ENCODE data around the gene CTNND2.
"Not testable (repeated sequence)": the region's sequence is repeated elsewhere in the genome, so short reads cannot be mapped to it uniquely, and the experiment has no call there.

CTNND2 gene

GRCh38 chr5:11065723-11066122 is 838.5 kb downstream of the CTNND2 start:
- H3K9me3 ChIP-seq (ENCODE audit: control insufficient read depth in 1 of 2, low read length in 2 of 2), result not testable (repeated sequence)

DNA sequence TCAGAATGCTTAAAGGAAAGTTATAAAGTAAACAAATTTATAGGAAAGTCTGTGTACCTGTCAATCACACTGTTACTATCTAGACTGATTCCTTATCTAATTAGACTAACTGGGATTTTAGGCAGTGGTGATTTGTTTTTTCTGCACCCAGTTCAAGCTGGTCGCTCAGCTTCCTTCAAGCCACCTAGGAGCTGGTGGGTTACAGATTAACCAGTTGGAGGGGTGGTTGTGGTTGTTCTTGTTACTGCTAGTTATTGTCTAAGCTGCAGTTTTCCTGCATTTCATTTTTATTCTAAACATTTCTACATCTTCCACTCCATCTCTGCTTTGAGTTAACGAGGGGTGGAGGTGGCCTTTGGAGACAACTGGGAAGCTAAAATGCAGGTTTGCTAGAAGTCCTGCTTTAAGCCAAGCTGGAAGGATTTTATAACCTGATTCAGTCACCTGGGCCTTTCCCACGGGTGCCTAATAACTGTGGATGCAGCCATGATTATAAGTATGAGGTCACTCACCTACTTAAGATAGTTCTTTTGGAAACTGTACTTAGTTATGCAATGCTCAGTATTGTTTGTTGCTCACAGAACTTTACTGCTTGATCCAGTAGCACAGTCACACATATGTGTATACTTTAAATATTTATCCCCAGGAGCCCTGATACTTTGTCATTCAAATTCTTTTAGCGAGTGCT is 839.3 kb downstream of the CTNND2 start:
- Histone ChIP-seq H3K27ac (ENCODE audit: low read length) (no peak overlapping the region), H3K9me3 (ENCODE audit: control insufficient read depth in 1 of 2, low read length in 2 of 2) (no peaks in the 10 kb centered on the region), H3K27me3 (ENCODE audit: low read depth, low read length) (no peaks in the 10 kb centered on the region), H3K4me3 (ENCODE audit: low read depth in 1 of 2, low read length in 2 of 2) (no peak overlapping the region), H3K4me1 (ENCODE audit: control insufficient read depth in 1 of 2, insufficient read depth in 2 of 2, low read length in 2 of 2) (no peaks in the 10 kb centered on the region), H3K36me3 (ENCODE audit: control insufficient read depth in 1 of 2, insufficient read depth in 2 of 2, low read length in 2 of 2) (no peaks in the 10 kb centered on the region)

More at GRCh38 chr5:11065723-11066122, 838.5 kb downstream of the CTNND2 start:
- not testable (repeated sequence) for H3K36me3 ChIP-seq (ENCODE audit: control insufficient read depth in 1 of 2, insufficient read depth in 2 of 2, low read length in 2 of 2); H3K27ac ChIP-seq (ENCODE audit: low read length); H3K4me3 ChIP-seq (ENCODE audit: low read depth in 1 of 2, low read length in 2 of 2); H3K27me3 ChIP-seq (ENCODE audit: low read depth, low read length); H3K4me1 ChIP-seq (ENCODE audit: control insufficient read depth in 1 of 2, insufficient read depth in 2 of 2, low read length in 2 of 2)

DNA sequence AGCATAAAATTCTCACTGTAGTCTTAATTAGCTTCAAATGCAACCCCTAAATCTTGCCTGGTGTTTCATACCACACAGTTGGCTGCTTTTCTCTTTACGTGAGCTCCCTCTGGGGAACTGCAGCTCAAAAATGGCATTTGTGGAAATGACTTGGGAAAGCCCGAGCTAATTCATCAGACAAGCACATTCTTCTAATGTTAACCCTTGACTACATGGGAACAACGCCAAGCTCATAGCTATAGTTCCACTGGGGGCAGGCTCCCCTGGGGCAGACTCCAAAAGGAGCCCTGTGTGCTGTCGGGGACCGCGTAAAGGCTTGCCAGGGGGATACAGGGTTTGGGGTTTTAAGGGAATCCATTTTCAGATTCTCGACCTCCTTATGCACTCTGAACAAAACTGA is 841.8 kb downstream of the CTNND2 start:
- H3K4me3 ChIP-seq (ENCODE audit: low read depth in 1 of 2, low read length in 2 of 2), result no peak overlapping the region
- H3K36me3 ChIP-seq (ENCODE audit: control insufficient read depth in 1 of 2, insufficient read depth in 2 of 2, low read length in 2 of 2), result no peaks in the 10 kb centered on the region
- no peaks in the 10 kb centered on the region for H3K9me3 ChIP-seq (ENCODE audit: control insufficient read depth in 1 of 2, low read length in 2 of 2)
- no peak overlapping the region for H3K27ac ChIP-seq (ENCODE audit: low read length)
- no peaks in the 10 kb centered on the region for H3K4me1 ChIP-seq (ENCODE audit: control insufficient read depth in 1 of 2, insufficient read depth in 2 of 2, low read length in 2 of 2)
- H3K27me3 ChIP-seq (ENCODE audit: low read depth, low read length), result no peaks in the 10 kb centered on the region

DNA sequence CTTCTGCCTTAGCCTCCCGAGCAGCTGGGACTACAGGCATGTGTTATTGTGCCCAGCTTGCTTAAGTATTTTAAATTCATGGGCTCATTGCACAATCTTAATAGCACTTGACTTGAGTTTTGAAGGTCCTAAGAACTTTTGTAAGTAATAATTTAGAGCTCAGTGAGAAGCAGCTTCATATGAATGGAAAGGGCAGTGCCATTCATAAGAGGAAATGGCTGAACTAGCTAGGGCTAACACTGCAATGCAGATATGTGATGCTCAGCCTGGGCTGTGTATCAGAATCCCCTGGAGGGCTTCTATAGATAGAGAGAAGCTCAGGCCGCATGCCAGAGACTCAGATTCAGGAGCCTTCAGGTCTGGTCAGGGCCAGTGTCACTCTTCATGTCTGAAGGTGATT is 847.7 kb downstream of the CTNND2 start:
- no peaks in the 10 kb centered on the region for H3K9me3 ChIP-seq (ENCODE audit: control insufficient read depth in 1 of 2, low read length in 2 of 2)

GRCh38 chr5:11054014-11054413 is 850.2 kb downstream of the CTNND2 start:
- Histone ChIP-seq H3K4me3 (ENCODE audit: low read depth in 1 of 2, low read length in 2 of 2) (no peak overlapping the region), H3K36me3 (ENCODE audit: control insufficient read depth in 1 of 2, insufficient read depth in 2 of 2, low read length in 2 of 2) (no peaks in the 10 kb centered on the region), H3K27me3 (ENCODE audit: low read depth, low read length) (no peaks in the 10 kb centered on the region), H3K4me1 (ENCODE audit: control insufficient read depth in 1 of 2, insufficient read depth in 2 of 2, low read length in 2 of 2) (no peaks in the 10 kb centered on the region), H3K9me3 (ENCODE audit: control insufficient read depth in 1 of 2, low read length in 2 of 2) (no peaks in the 10 kb centered on the region), H3K27ac (ENCODE audit: low read length) (no peak overlapping the region)

More for the DNA sequence above, 847.7 kb downstream of the CTNND2 start:
- Histone ChIP-seq H3K4me3 (ENCODE audit: low read depth in 1 of 2, low read length in 2 of 2) (no peak overlapping the region), H3K4me1 (ENCODE audit: control insufficient read depth in 1 of 2, insufficient read depth in 2 of 2, low read length in 2 of 2) (no peaks in the 10 kb centered on the region), H3K36me3 (ENCODE audit: control insufficient read depth in 1 of 2, insufficient read depth in 2 of 2, low read length in 2 of 2) (no peaks in the 10 kb centered on the region), H3K27me3 (ENCODE audit: low read depth, low read length) (no peaks in the 10 kb centered on the region), H3K27ac (ENCODE audit: low read length) (no peak overlapping the region)

GRCh38 chr5:11052871-11053270 is 851.4 kb downstream of the CTNND2 start:
- Histone ChIP-seq H3K27me3 (ENCODE audit: low read depth, low read length) (no peaks in the 10 kb centered on the region), H3K27ac (ENCODE audit: low read length) (no peak overlapping the region), H3K4me3 (ENCODE audit: low read depth in 1 of 2, low read length in 2 of 2) (no peak overlapping the region), H3K36me3 (ENCODE audit: control insufficient read depth in 1 of 2, insufficient read depth in 2 of 2, low read length in 2 of 2) (no peaks in the 10 kb centered on the region), H3K4me1 (ENCODE audit: control insufficient read depth in 1 of 2, insufficient read depth in 2 of 2, low read length in 2 of 2) (no peaks in the 10 kb centered on the region), H3K9me3 (ENCODE audit: control insufficient read depth in 1 of 2, low read length in 2 of 2) (no peaks in the 10 kb centered on the region)

- no peaks in the 10 kb centered on the region for H3K9me3 ChIP-seq (ENCODE audit: control insufficient read depth in 1 of 2, low read length in 2 of 2)
- no peaks in the 10 kb centered on the region for H3K4me1 ChIP-seq (ENCODE audit: control insufficient read depth in 1 of 2, insufficient read depth in 2 of 2, low read length in 2 of 2)
- no peak overlapping the region for H3K4me3 ChIP-seq (ENCODE audit: low read depth in 1 of 2, low read length in 2 of 2)
- no peaks in the 10 kb centered on the region for H3K36me3 ChIP-seq (ENCODE audit: control insufficient read depth in 1 of 2, insufficient read depth in 2 of 2, low read length in 2 of 2)
- no peak overlapping the region for H3K27ac ChIP-seq (ENCODE audit: low read length)
- H3K27me3 ChIP-seq (ENCODE audit: low read depth, low read length), result no peaks in the 10 kb centered on the region
These were observed 853.5 kb downstream of the CTNND2 start for GRCh38 chr5:11050596-11051304.

- no peak overlapping the region for H3K27ac ChIP-seq (ENCODE audit: low read length)
- H3K36me3 ChIP-seq (ENCODE audit: control insufficient read depth in 1 of 2, insufficient read depth in 2 of 2, low read length in 2 of 2), result no peaks in the 10 kb centered on the region
- H3K4me1 ChIP-seq (ENCODE audit: control insufficient read depth in 1 of 2, insufficient read depth in 2 of 2, low read length in 2 of 2), result no peaks in the 10 kb centered on the region
- no peaks in the 10 kb centered on the region for H3K27me3 ChIP-seq (ENCODE audit: low read depth, low read length)
- no peaks in the 10 kb centered on the region for H3K9me3 ChIP-seq (ENCODE audit: control insufficient read depth in 1 of 2, low read length in 2 of 2)
- no peak overlapping the region for H3K4me3 ChIP-seq (ENCODE audit: low read depth in 1 of 2, low read length in 2 of 2)
These were observed 855.5 kb downstream of the CTNND2 start for GRCh38 chr5:11048760-11049159.

DNA sequence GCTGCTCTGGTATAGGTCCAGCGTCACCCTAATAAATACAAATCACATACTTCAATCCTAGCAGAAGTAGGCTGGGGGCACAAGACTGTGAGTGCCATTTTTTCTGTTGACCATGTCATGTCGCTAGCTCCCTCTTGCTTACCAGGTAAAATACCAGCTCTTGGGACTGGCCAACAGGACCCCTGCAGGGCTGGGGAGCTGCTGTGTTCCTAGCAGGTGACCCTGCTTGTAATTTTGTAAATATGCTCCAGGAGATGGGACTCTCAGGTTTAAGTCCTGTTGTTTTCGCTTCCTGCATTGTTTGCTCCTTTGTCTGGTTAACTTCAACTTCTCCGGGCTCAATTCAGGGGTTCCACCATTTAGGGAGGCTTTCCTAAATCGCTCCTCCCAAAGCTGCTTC is 856.6 kb downstream of the CTNND2 start:
- Histone ChIP-seq H3K4me3 (ENCODE audit: low read depth in 1 of 2, low read length in 2 of 2) (no peak overlapping the region), H3K27ac (ENCODE audit: low read length) (no peak overlapping the region), H3K27me3 (ENCODE audit: low read depth, low read length) (no peaks in the 10 kb centered on the region), H3K36me3 (ENCODE audit: control insufficient read depth in 1 of 2, insufficient read depth in 2 of 2, low read length in 2 of 2) (no peaks in the 10 kb centered on the region), H3K9me3 (ENCODE audit: control insufficient read depth in 1 of 2, low read length in 2 of 2) (no peaks in the 10 kb centered on the region), H3K4me1 (ENCODE audit: control insufficient read depth in 1 of 2, insufficient read depth in 2 of 2, low read length in 2 of 2) (no peaks in the 10 kb centered on the region)

GRCh38 chr5:11047030-11047429 is 857.2 kb downstream of the CTNND2 start:
- H3K9me3 ChIP-seq (ENCODE audit: control insufficient read depth in 1 of 2, low read length in 2 of 2), result no peaks in the 10 kb centered on the region

GRCh38 chr5:11046160-11046559 is 858.1 kb downstream of the CTNND2 start:
- no peaks in the 10 kb centered on the region for H3K9me3 ChIP-seq (ENCODE audit: control insufficient read depth in 1 of 2, low read length in 2 of 2)
- no peaks in the 10 kb centered on the region for H3K36me3 ChIP-seq (ENCODE audit: control insufficient read depth in 1 of 2, insufficient read depth in 2 of 2, low read length in 2 of 2)
- no peaks in the 10 kb centered on the region for H3K27me3 ChIP-seq (ENCODE audit: low read depth, low read length)
- H3K4me3 ChIP-seq (ENCODE audit: low read depth in 1 of 2, low read length in 2 of 2), result no peak overlapping the region
- H3K27ac ChIP-seq (ENCODE audit: low read length), result no peak overlapping the region
- H3K4me1 ChIP-seq (ENCODE audit: control insufficient read depth in 1 of 2, insufficient read depth in 2 of 2, low read length in 2 of 2), result no peaks in the 10 kb centered on the region

More at GRCh38 chr5:11047030-11047429, 857.2 kb downstream of the CTNND2 start:
- Histone ChIP-seq H3K4me1 (ENCODE audit: control insufficient read depth in 1 of 2, insufficient read depth in 2 of 2, low read length in 2 of 2) (no peaks in the 10 kb centered on the region), H3K27me3 (ENCODE audit: low read depth, low read length) (no peaks in the 10 kb centered on the region), H3K36me3 (ENCODE audit: control insufficient read depth in 1 of 2, insufficient read depth in 2 of 2, low read length in 2 of 2) (no peaks in the 10 kb centered on the region), H3K4me3 (ENCODE audit: low read depth in 1 of 2, low read length in 2 of 2) (no peak overlapping the region), H3K27ac (ENCODE audit: low read length) (no peak overlapping the region)

DNA sequence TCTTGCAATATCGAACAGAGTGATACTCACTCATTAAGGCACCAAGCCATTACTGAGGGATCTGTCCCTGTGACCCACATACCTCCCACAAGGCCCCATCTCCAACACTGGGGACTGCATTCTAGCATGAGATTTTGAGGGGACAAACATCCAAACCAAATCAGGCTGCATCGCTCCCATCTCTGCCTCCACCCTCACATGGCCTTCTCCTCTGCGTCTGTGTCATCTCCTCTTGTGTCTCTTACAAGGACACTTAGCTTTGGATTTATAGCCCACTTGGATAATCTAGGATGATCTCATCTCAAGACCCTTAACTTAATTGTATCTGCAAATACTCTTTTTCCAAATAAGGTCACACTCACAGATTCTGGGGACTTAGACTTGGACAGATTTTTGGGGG is 858.8 kb downstream of the CTNND2 start:
- Histone ChIP-seq H3K4me1 (ENCODE audit: control insufficient read depth in 1 of 2, insufficient read depth in 2 of 2, low read length in 2 of 2) (no peaks in the 10 kb centered on the region), H3K27me3 (ENCODE audit: low read depth, low read length) (no peaks in the 10 kb centered on the region), H3K36me3 (ENCODE audit: control insufficient read depth in 1 of 2, insufficient read depth in 2 of 2, low read length in 2 of 2) (no peaks in the 10 kb centered on the region), H3K4me3 (ENCODE audit: low read depth in 1 of 2, low read length in 2 of 2) (no peak overlapping the region), H3K9me3 (ENCODE audit: control insufficient read depth in 1 of 2, low read length in 2 of 2) (no peaks in the 10 kb centered on the region), H3K27ac (ENCODE audit: low read length) (no peak overlapping the region)

All from muscle layer of duodenum (tissue), 2 donors.